ENCODE measurements around the gene NANOS3.

Gene NANOS3

DNA sequence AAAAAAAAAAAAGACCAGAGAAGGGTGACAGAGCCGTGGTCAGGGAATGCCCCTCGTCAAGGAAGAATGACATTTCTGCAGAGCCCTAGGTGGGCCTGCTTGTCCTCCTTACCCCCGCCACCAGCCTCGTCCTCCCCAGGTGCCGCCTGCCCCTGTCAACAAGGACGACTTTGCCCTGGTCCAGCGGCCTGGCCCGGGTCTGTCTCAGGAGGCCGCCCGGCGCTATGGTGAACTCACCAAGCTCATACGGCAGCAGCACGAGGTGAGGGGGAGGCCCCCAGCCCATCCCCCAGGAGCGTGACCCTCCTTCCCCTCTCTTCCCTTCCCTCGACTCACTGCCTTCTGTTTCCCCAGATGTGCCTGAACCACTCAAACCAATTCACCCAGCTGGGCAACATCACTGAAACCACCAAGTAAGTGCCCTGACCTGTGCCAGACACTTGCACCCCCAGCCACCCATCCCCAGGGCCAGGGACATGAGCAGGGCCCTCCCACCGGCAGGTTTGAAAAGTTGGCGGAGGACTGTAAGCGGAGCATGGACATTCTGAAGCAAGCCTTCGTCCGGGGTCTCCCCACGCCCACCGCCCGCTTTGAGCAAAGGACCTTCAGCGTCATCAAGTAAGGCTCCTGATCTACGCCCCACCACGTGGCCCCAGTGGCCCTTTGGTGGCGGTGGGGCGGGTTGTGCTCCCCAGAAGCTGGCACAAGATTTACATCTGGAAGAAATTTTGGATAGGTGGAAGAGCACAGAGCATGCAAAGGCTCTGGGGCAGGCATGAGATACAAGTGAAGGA is 46.5 kb downstream of the NANOS3 start:
- FAIRE-seq, result no peak

DNA sequence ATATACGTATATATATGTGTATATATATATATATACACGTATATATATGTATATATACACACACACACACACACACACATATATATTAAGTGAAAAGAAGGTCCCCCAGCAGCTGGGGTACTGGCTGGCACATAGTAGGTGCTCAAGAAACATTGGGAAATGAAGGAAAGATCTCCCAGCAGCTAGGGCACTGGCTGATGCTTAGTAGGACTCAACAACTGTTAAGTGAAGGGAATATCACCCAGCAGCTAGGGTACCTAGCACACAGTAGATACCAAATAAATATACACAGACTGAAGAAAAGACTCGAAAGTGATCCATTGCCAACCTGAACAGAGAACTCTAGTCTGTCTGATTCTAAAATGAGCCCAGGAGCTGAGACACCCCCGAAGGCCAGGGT is 49.1 kb downstream of the NANOS3 start:
- FAIRE-seq, result no peak

DNA sequence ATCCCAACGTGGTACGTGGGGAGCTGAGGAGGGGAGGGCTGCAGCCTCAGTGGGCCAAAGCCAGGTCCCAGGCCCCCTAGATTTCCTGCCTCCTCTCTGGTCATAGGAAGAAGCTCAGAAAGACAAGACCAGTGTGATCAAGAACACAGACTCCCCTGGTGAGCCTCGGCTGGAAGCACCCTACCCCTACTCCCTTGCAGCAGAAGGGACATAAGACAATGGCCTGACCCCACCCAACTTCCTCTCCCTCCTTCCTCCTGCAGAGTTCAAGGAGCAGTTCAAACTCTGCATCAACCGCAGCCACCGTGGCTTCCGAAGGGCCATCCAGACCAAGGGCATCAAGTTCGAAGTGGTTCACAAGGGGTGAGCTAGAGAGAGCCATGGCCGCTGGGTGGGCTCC is 49.8 kb downstream of the NANOS3 start:
- FAIRE-seq, result no peak

- no peak for FAIRE-seq
These were observed 52.4 kb downstream of the NANOS3 start for GRCh38 chr19:13929340-13929739.

DNA sequence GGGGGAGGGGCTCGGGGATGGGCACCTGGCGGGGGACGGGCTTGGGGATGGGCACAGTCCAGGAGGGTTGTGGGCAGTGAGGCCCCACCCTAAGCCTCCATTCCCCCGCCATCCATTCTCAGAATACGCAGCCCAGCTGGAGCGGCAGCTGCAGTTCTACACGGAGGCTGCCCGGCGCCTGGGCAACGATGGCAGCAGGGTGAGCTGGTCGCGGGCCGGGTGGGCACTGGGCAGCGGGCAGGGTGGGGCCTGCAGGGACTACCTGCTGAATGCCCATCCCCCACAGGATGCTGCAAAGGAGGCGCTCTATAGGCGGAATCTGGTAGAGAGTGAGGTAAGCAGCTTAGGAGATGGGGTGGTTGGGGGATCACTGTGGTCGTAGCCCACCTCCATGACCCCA is 53.0 kb downstream of the NANOS3 start:
- FAIRE-seq, result no peak
